Smooth muscle cell of the coronary artery (primary cell): ENCODE results near the gene ARL14EP. TPM values are rescaled to one million over a fixed set of nuclear protein-coding genes. Genes with fewer than 3 reads are reported as not detected.

Experiments used
- total RNA-seq: library from RNA; depleted of rRNA; stranded (reverse); fragments of >200 nt; gene quantifications from 2 replicates; pipeline ENCODE4 v1.2.3, GENCODE V29; 2014; ENCODE audit warnings: low replicate concordance

ARL14EP gene
- 18.0 and 25.9 TPM in 2 replicates for total RNA-seq

DNA sequence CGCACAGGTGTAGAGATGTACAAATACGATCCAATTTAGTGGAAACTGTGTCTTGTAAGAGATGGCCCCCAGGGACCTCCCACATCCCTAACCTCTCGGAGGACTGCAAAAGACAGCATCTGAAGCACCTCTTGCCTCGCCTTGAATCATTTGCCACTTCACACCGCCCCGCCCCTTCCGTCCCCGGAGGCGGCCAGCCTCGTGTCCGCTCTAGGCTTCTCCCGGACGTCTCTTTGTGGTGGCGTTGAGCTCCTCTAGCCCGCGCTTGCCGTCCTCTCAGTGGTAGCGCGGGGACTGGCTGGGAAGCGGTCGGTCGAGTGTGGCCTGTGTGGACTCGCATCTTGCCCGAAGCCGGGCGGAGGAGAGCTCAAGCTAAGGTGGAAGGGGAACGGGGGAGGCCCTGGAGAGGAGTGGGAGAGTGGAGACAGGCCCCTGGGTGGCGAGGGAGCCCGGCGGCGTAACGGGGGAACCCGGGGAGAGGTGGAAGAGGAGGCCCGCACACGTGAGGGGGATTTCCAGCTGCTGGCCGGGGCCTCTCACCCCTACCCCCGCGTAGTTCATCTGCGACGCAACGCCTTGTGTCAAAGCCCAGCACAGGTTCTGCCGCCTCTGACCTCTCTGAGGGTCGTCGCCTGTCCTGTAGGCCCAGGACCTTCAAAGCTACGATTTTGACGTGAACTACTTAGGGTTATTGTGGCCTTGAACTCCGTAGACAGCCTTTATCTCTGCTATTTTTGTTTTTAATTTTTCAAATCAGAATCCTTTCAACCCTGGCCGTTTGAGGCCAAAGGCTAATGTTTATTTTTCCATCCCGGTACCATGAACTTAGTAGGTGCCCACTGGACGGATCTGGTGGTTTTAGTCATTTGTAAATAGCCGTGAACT, at the start of gene ARL14EP:
ARL14EP (plus strand) TSS at position 279 of the 885 bp plus-strand sequence. CDS start 7,845 bp downstream, outside the sequence.

Other genes starting within 250 kb of the ARL14EP start
- gene FSHB, start 92.1 kb upstream of the ARL14EP start, total RNA-seq: not detected in 2 replicates